ENCODE results near the gene RPS19. TPM values are rescaled to one million over a fixed set of nuclear protein-coding genes. Genes with fewer than 3 reads are reported as not detected.

The RPS19 gene
- total and polyA plus RNA-seq, 4 donors: 1,062 to 2,335 (median 1,709) TPM

DNA sequence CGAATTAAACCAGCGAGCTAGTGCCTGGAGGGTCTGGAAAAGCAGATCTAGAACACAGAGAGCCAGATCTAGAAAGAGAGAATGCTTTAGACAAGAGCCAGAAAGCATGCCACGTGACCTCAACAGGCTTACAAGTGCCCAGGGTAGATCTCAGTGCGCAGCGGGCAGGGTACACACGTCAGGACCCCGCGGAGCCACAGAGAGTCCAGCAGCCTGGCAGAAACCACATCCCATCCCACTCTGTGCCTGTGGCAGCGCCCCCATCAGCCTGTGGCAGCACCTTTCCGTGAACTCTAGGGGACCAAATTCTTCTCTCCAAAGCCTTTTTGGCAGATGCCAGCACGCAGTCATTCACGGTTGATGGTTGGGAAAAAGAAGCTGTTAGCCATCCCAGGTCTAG is 28.9 kb downstream of the RPS19 start:
- DNase-seq: no peak
- Histone ChIP-seq H3K9me3 (ENCODE audit: control insufficient read depth, low read length) (no peaks in the 10 kb centered on the region), H3K4me1 (ENCODE audit: control insufficient read depth in 1 of 2, insufficient read depth in 2 of 2, low read length in 2 of 2) (no peaks in the 10 kb centered on the region), H3K27me3 (ENCODE audit: control insufficient read depth in 1 of 2, insufficient read depth in 2 of 2, low read length in 1 of 2) (no peaks in the 10 kb centered on the region), H3K4me3 (ENCODE audit: low read length in 2 of 2) (no peak overlapping the region), H3K27ac (ENCODE audit: low read depth in 1 of 2, low read length in 2 of 2) (no peak overlapping the region), H3K36me3 (ENCODE audit: control insufficient read depth in 1 of 2, insufficient read depth in 2 of 2, low read length in 1 of 2) (peaks cover 0 to 1% of the 10 kb centered on the region in 2 donors)
- WGBS, 2 donors: 84 to 85% methylated on average over 12 of the region's 12 CpGs
- intact Hi-C loops (cut with DNase I): loop anchor here in 1 of 2 donors (10.0 kb wide), 1 partner anchor 66 kb away; the partner anchor contains the start of gene RABAC1
- no peak for ATAC-seq (ENCODE audit: low FRiP score)

GRCh38 chr19:41889896-41890295 is 29.8 kb downstream of the RPS19 start:
- intact Hi-C loops (cut with DNase I): loop anchor here in 1 of 2 donors (10.0 kb wide), 1 partner anchor 65 kb away; the partner anchor contains the start of gene RABAC1
- no peak for DNase-seq
- Histone ChIP-seq H3K27ac (ENCODE audit: low read depth in 1 of 2, low read length in 2 of 2) (no peak overlapping the region), H3K4me1 (ENCODE audit: control insufficient read depth in 1 of 2, insufficient read depth in 2 of 2, low read length in 2 of 2) (no peaks in the 10 kb centered on the region), H3K27me3 (ENCODE audit: control insufficient read depth in 1 of 2, insufficient read depth in 2 of 2, low read length in 1 of 2) (no peaks in the 10 kb centered on the region), H3K36me3 (ENCODE audit: control insufficient read depth in 1 of 2, insufficient read depth in 2 of 2, low read length in 1 of 2) (peaks cover 0 to 3% of the 10 kb centered on the region in 2 donors), H3K4me3 (ENCODE audit: low read length in 2 of 2) (no peak overlapping the region), H3K9me3 (ENCODE audit: control insufficient read depth, low read length) (no peaks in the 10 kb centered on the region)
- 94% methylated on average over 8 of the region's 8 CpGs for WGBS, 2 donors
- no peak for ATAC-seq (ENCODE audit: low FRiP score)

DNA sequence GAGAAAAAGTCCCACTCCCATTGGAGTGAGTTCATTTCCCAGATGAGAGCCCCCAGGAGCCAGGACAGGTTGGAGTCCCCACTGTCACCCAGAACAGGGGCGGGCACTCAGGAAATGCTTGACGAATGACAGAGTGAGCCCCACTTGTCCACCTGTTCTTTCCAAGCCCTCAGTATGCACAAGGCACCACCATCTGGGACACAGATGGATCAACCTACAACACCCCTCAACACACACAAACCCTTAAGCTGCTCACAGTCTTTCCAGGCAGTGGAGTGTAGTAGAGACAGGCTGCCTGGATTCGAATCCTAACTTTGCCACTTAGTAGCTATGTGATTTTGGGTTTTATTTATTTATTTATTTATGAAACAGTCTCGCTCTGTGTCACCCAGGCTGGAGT is 30.9 kb downstream of the RPS19 start:
- no peak overlapping the region for H3K27ac ChIP-seq (ENCODE audit: low read depth in 1 of 2, low read length in 2 of 2)
- DNase-seq (no peak), ATAC-seq (ENCODE audit: low FRiP score) (no peak)
- H3K27me3 ChIP-seq (ENCODE audit: control insufficient read depth in 1 of 2, insufficient read depth in 2 of 2, low read length in 1 of 2): no peaks in the 10 kb centered on the region
- H3K9me3 ChIP-seq (ENCODE audit: control insufficient read depth, low read length): no peaks in the 10 kb centered on the region
- no peaks in the 10 kb centered on the region for H3K4me1 ChIP-seq (ENCODE audit: control insufficient read depth in 1 of 2, insufficient read depth in 2 of 2, low read length in 2 of 2)
- H3K36me3 ChIP-seq (ENCODE audit: control insufficient read depth in 1 of 2, insufficient read depth in 2 of 2, low read length in 1 of 2): peaks cover 0 to 3% of the 10 kb centered on the region in 2 donors
- intact Hi-C loops (cut with DNase I): no loop called here
- no peak overlapping the region for H3K4me3 ChIP-seq (ENCODE audit: low read length in 2 of 2)
- WGBS, 2 donors: 93 to 95% methylated on average over 4 of the region's 4 CpGs

- DNase-seq (no peak), ATAC-seq (ENCODE audit: low FRiP score) (no peak)
- 86 to 89% methylated on average over 34 of the region's 34 CpGs for WGBS, 2 donors
- Histone ChIP-seq H3K27ac (ENCODE audit: low read depth in 1 of 2, low read length in 2 of 2) (no peak overlapping the region), H3K27me3 (ENCODE audit: control insufficient read depth in 1 of 2, insufficient read depth in 2 of 2, low read length in 1 of 2) (no peaks in the 10 kb centered on the region), H3K9me3 (ENCODE audit: control insufficient read depth, low read length) (no peaks in the 10 kb centered on the region), H3K36me3 (ENCODE audit: control insufficient read depth in 1 of 2, insufficient read depth in 2 of 2, low read length in 1 of 2) (peaks cover 0 to 3% of the 10 kb centered on the region in 2 donors), H3K4me1 (ENCODE audit: control insufficient read depth in 1 of 2, insufficient read depth in 2 of 2, low read length in 2 of 2) (no peaks in the 10 kb centered on the region), H3K4me3 (ENCODE audit: low read length in 2 of 2) (no peak overlapping the region)
- intact Hi-C loops (cut with DNase I): no loop called here
Measured at GRCh38 chr19:41892173-41892902, 32.3 kb downstream of the RPS19 start.

DNA sequence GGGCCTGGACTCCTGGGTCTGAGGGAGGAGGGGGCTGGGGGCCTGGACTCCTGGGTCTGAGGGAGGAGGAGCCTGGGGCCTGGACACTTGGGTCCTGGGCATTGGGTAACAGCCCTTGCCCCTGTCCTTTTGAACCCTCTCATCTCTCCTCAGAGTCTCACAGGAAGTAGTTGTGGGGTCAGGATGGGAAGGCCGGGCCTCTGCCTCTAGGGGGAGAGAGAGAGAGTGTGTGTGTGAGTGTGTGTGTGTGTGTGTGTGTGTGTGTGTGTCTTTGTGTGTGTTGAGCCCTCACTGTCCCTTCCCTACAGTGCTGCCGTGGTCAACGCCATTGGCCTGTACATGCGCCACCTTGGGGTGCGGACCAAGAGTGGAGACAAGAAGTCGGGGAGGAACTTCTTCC is 33.8 kb downstream of the RPS19 start:
- H3K4me3 ChIP-seq (ENCODE audit: low read length in 2 of 2): no peak overlapping the region
- H3K36me3 ChIP-seq (ENCODE audit: control insufficient read depth in 1 of 2, insufficient read depth in 2 of 2, low read length in 1 of 2): peaks cover 3 to 5% of the 10 kb centered on the region in 2 donors
- intact Hi-C loops (cut with DNase I): no loop called here
- no peak overlapping the region for H3K27ac ChIP-seq (ENCODE audit: low read depth in 1 of 2, low read length in 2 of 2)
- no peaks in the 10 kb centered on the region for H3K27me3 ChIP-seq (ENCODE audit: control insufficient read depth in 1 of 2, insufficient read depth in 2 of 2, low read length in 1 of 2)
- WGBS, 2 donors: 72 to 75% methylated on average over 6 of the region's 6 CpGs
- H3K9me3 ChIP-seq (ENCODE audit: control insufficient read depth, low read length): no peaks in the 10 kb centered on the region
- ATAC-seq (ENCODE audit: low FRiP score) (no peak), DNase-seq (no peak)
- H3K4me1 ChIP-seq (ENCODE audit: control insufficient read depth in 1 of 2, insufficient read depth in 2 of 2, low read length in 2 of 2): no peaks in the 10 kb centered on the region

GRCh38 chr19:41894350-41894749 is 34.3 kb downstream of the RPS19 start:
- WGBS, 2 donors: 81 to 87% methylated on average over 14 of the region's 14 CpGs
- peaks cover 3 to 5% of the 10 kb centered on the region in 2 donors for H3K36me3 ChIP-seq (ENCODE audit: control insufficient read depth in 1 of 2, insufficient read depth in 2 of 2, low read length in 1 of 2)

DNA sequence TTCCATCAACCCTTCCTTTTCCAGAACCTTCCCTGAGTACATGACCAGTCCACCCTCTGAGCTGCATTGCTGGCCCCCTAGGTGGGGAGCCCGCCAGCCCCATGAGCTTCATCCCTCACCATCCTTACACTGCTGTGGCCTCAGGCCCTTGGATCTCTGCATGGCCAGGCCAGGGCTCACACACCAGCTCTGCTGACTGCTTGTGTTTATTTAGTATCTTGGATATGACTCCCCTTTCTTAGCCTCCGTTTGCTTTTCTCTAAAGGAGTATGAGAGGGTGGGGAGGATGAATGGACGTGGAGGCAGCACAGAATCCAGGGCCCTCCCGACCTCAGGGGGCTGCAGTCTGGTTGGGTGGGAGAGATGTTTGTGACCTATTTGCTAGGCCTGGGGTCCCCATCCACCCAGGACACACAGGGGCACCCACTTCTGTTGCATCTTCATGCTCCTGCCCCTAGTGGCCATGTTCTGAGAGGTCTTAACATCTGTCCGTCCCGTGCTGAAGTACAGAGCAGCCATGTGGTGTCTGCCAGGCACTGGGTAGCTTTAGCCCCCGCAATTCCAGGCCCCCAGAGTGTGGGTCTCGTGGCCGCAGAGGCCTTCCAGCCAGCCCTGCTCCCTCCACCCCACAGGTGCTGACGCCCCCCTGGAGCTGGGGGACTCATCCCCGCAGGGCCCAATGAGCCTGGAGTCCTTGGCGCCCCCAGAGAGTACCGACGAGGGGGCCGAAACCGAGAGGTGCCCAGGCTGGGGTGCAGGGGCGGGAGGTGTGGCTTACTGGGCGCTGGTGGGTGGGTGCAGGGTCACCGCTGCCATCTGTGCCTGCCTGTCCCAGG is 35.9 kb downstream of the RPS19 start:
- WGBS, 2 donors: 78 to 83% methylated on average over 17 to 19 of the region's 19 CpGs
- H3K36me3 ChIP-seq (ENCODE audit: control insufficient read depth in 1 of 2, insufficient read depth in 2 of 2, low read length in 1 of 2): peaks cover 5 to 6% of the 10 kb centered on the region in 2 donors

More at GRCh38 chr19:41894350-41894749, 34.3 kb downstream of the RPS19 start:
- H3K9me3 ChIP-seq (ENCODE audit: control insufficient read depth, low read length): no peaks in the 10 kb centered on the region
- no peaks in the 10 kb centered on the region for H3K27me3 ChIP-seq (ENCODE audit: control insufficient read depth in 1 of 2, insufficient read depth in 2 of 2, low read length in 1 of 2)
- DNase-seq: no peak
- no peak overlapping the region for H3K4me3 ChIP-seq (ENCODE audit: low read length in 2 of 2)
- no peak overlapping the region for H3K27ac ChIP-seq (ENCODE audit: low read depth in 1 of 2, low read length in 2 of 2)
- intact Hi-C loops (cut with DNase I): no loop called here
- no peak for ATAC-seq (ENCODE audit: low FRiP score)
- no peaks in the 10 kb centered on the region for H3K4me1 ChIP-seq (ENCODE audit: control insufficient read depth in 1 of 2, insufficient read depth in 2 of 2, low read length in 2 of 2)

GRCh38 chr19:41896581-41896942 is 36.5 kb downstream of the RPS19 start:
- H3K9me3 ChIP-seq (ENCODE audit: control insufficient read depth, low read length): no peaks in the 10 kb centered on the region
- no peak overlapping the region for H3K27ac ChIP-seq (ENCODE audit: low read depth in 1 of 2, low read length in 2 of 2)
- 80 to 91% methylated on average over 1 of the region's 1 CpG for WGBS, 2 donors
- H3K36me3 ChIP-seq (ENCODE audit: control insufficient read depth in 1 of 2, insufficient read depth in 2 of 2, low read length in 1 of 2): peaks cover 5 to 6% of the 10 kb centered on the region in 2 donors
- H3K27me3 ChIP-seq (ENCODE audit: control insufficient read depth in 1 of 2, insufficient read depth in 2 of 2, low read length in 1 of 2): no peaks in the 10 kb centered on the region
- ATAC-seq (ENCODE audit: low FRiP score): no peak
- no peaks in the 10 kb centered on the region for H3K4me1 ChIP-seq (ENCODE audit: control insufficient read depth in 1 of 2, insufficient read depth in 2 of 2, low read length in 2 of 2)
- no peak overlapping the region for H3K4me3 ChIP-seq (ENCODE audit: low read length in 2 of 2)
- intact Hi-C loops (cut with DNase I): no loop called here
- DNase-seq: no peak

More for the DNA sequence above, 35.9 kb downstream of the RPS19 start:
- Histone ChIP-seq H3K27ac (ENCODE audit: low read depth in 1 of 2, low read length in 2 of 2) (no peak overlapping the region), H3K4me1 (ENCODE audit: control insufficient read depth in 1 of 2, insufficient read depth in 2 of 2, low read length in 2 of 2) (no peaks in the 10 kb centered on the region), H3K4me3 (ENCODE audit: low read length in 2 of 2) (no peak overlapping the region), H3K27me3 (ENCODE audit: control insufficient read depth in 1 of 2, insufficient read depth in 2 of 2, low read length in 1 of 2) (no peaks in the 10 kb centered on the region), H3K9me3 (ENCODE audit: control insufficient read depth, low read length) (no peaks in the 10 kb centered on the region)
- DNase-seq (no peak), ATAC-seq (ENCODE audit: low FRiP score) (no peak)
- intact Hi-C loops (cut with DNase I): no loop called here
